GM12878 (cell line): ENCODE measurements around the gene SCTR. TPM values are rescaled to one million over a fixed set of nuclear protein-coding genes. Genes with fewer than 3 reads are reported as not detected.

Experiments
- ATAC-seq: fragments of 200-7000 bp; cut with Tn5 transposase; 3 replicates; pipeline ENCODE4 v1.9.1; 2020; ENCODE audit warnings: mild to moderate bottlenecking, moderate library complexity
- BruUV-seq: library from RNA; stranded (reverse); fragments of 400-500 nt; replicated peaks from 2 replicates; lab custom pipeline; 2021; lab: Mats Ljungman, UMichigan
- CTCF ChIA-PET: fragments of 300-600 bp; sonication (Branson Sonifier 250); formaldehyde crosslinking; extraction: SDS; loops from one replicate; lab custom pipeline; 2021; ENCODE audit warnings: inconsistent platforms; lab: Yijun Ruan, JAX
- POLR2A ChIA-PET: fragments of 350-600 bp; formaldehyde crosslinking; extraction: SDS; loops from one replicate; lab custom pipeline; 2021; ENCODE audit warnings: inconsistent platforms; lab: Charles Lee
- RAD21 ChIA-PET: fragments of 300-600 bp; sonication (Branson Sonifier 250); formaldehyde crosslinking; loops from one replicate; lab custom pipeline; 2023; ENCODE audit warnings: antibody characterized with exemption; ENCODE audit not compliant: unreplicated experiment; lab: Charles Lee
- SMC1A ChIA-PET: fragments of 300-600 bp; sonication (Branson Sonifier 250); formaldehyde crosslinking; loops from one replicate; lab custom pipeline; 2023; ENCODE audit not compliant: unreplicated experiment, uncharacterized antibody; lab: Charles Lee
- DNase-seq: peaks from one replicate; pipeline ENCODE4 v3.0.0-alpha.2; 2011; ENCODE audit warnings: low read depth, low spot score
- FAIRE-seq: peaks from 3 replicates; lab custom pipeline; 2011; peaks lifted over from hg19 to GRCh38; lab: Jason Lieb, UNC
- H2AFZ ChIP-seq: 2 replicates; pipeline ENCODE4 v1.6.0; 2011; ENCODE audit warnings: low read depth, low read length, control low read depth; ENCODE audit not compliant: control insufficient read depth
- H3K27ac ChIP-seq: 2 replicates; pipeline ENCODE4 v1.5.1; 2011; ENCODE audit warnings: control low read depth; ENCODE audit not compliant: control insufficient read depth, insufficient read depth
- H3K27me3 ChIP-seq, 2 experiments: replicated peaks in 1 of 2; 2 replicates each; pipeline versions ENCODE4 v1.6.0 to v1.6.1; 2011; ENCODE audit warnings: low read length in 1 of 2; ENCODE audit not compliant: control insufficient read depth in 2 of 2, insufficient read depth in 2 of 2
- H3K36me3 ChIP-seq, 2 experiments: 2 replicates each; pipeline ENCODE4 v1.5.1; 2011; ENCODE audit warnings: low read length in 1 of 2; ENCODE audit not compliant: control insufficient read depth in 2 of 2, insufficient read depth in 2 of 2
- H3K4me1 ChIP-seq: 2 replicates; pipeline ENCODE4 v1.6.1; 2011; ENCODE audit warnings: mild to moderate bottlenecking, low read length, moderate library complexity, mixed read lengths; ENCODE audit not compliant: control insufficient read depth, insufficient read depth
- H3K4me2 ChIP-seq: 2 replicates; pipeline ENCODE4 v1.6.0; 2011; ENCODE audit warnings: control low read depth; ENCODE audit not compliant: control insufficient read depth, insufficient read depth
- H3K4me3 ChIP-seq: fragments of 200-600 bp; sonication (generic); 2 replicates; pipeline ENCODE4 v1.5.1; 2016
- H3K79me2 ChIP-seq: 2 replicates; pipeline ENCODE4 v1.6.0; 2011; ENCODE audit warnings: low read length; ENCODE audit not compliant: control insufficient read depth, insufficient read depth
- H3K9ac ChIP-seq: 2 replicates; pipeline ENCODE4 v1.8.0; 2011; ENCODE audit warnings: low read length, control low read depth, mixed read lengths; ENCODE audit not compliant: control insufficient read depth, insufficient read depth
- H3K9me3 ChIP-seq: replicated peaks from 3 replicates; pipeline ENCODE4 v1.5.1; 2011; ENCODE audit warnings: mild to moderate bottlenecking, low read length; ENCODE audit not compliant: control insufficient read depth, insufficient read depth
- H4K20me1 ChIP-seq: 2 replicates; pipeline ENCODE4 v1.6.0; 2011; ENCODE audit not compliant: control insufficient read depth, insufficient read depth
- BCL3 ChIP-seq: IDR thresholded peaks from 2 replicates; pipeline ENCODE4 v1.6.1; 2011; ENCODE audit warnings: borderline replicate concordance, low read depth, mild to moderate bottlenecking, moderate library complexity, low read length; ENCODE audit not compliant: insufficient read depth, poor library complexity, severe bottlenecking
- EED ChIP-seq: sonication (generic); IDR thresholded peaks from 2 replicates; pipeline ENCODE4 v1.6.1; 2016; ENCODE audit warnings: antibody characterized with exemption, low read depth
- IRF4 ChIP-seq: IDR thresholded peaks from 2 replicates; pipeline ENCODE4 v1.6.1; 2011; ENCODE audit warnings: low read depth, low read length
- JUND ChIP-seq: IDR thresholded peaks from 2 replicates; pipeline ENCODE4 v1.6.1; 2012; ENCODE audit warnings: low read depth, mild to moderate bottlenecking, low read length, improper control_type of control experiment, moderate library complexity
- MEF2B ChIP-seq: fragments of 450-650 bp; IDR thresholded peaks from 2 replicates; pipeline ENCODE4 v1.6.1; 2018; ENCODE audit warnings: mild to moderate bottlenecking, moderate library complexity; ENCODE audit not compliant: partially characterized antibody, poor library complexity, severe bottlenecking
- MYC ChIP-seq: IDR thresholded peaks from 2 replicates; pipeline ENCODE4 v1.6.1; 2011; ENCODE audit warnings: mild to moderate bottlenecking, low read length, moderate library complexity, inconsistent platforms; ENCODE audit not compliant: insufficient read depth, insufficient replicate concordance, insufficient read length, severe bottlenecking
- NR2C1 ChIP-seq: fragments of 450-650 bp; IDR thresholded peaks from 2 replicates; pipeline ENCODE4 v1.6.1; 2017; ENCODE audit warnings: antibody characterized with exemption, mild to moderate bottlenecking, moderate library complexity
- TAF1 ChIP-seq: IDR thresholded peaks from 2 replicates; pipeline ENCODE4 v1.6.1; 2011; ENCODE audit warnings: mild to moderate bottlenecking, low read depth, low read length, borderline replicate concordance
- TCF3 ChIP-seq: IDR thresholded peaks from 2 replicates; pipeline ENCODE4 v1.6.1; 2012; ENCODE audit warnings: low read depth, mild to moderate bottlenecking, low read length, borderline replicate concordance; ENCODE audit not compliant: insufficient read depth
- ZNF24 ChIP-seq: fragments of 450-650 bp; IDR thresholded peaks from 2 replicates; pipeline ENCODE4 v1.6.1; 2017; ENCODE audit warnings: antibody characterized with exemption, mild to moderate bottlenecking
- WGBS: methylation state at CpG from one replicate; pipeline ENCODE4 v1.1.6; 2016; ENCODE audit warnings: low lambda C conversion rate; ENCODE audit not compliant: insufficient replicate concordance, insufficient coverage; ENCODE audit errors: missing lambda C conversion rate; 5-methylcytosine and 5-hydroxymethylcytosine counted together
- in situ Hi-C: fragments of 300-500 bp; cut with MboI; formaldehyde crosslinking; loops from 9 replicates; pipeline ENCODE4 v1.14.3; 2018; ENCODE audit warnings: mixed read lengths
- intact Hi-C: fragments of 100-400 bp; cut with micrococcal nuclease; formaldehyde crosslinking; loops from one replicate; pipeline ENCODE4 v1.14.2; 2022; ENCODE audit not compliant: unreplicated experiment
- polyA plus RNA-seq, 11 experiments: library from polyadenylated mRNA; depleted of rRNA in 4 of 11; unstranded in 6 of 11; stranded (reverse) in 5 of 11; fragments of >200 nt; fragmentation: Nextera tagmentation in 4 of 11; fragmentation: Illumina TruSeq in 1 of 11; extraction: Ambion mirVana in 4 of 11; extraction: Trizol in 1 of 11; gene quantifications; 1 replicate in 1 of 11; 2 replicates in 10 of 11; pipeline versions ENCODE4 v1.2.1 to v1.2.3, GENCODE V29; 2011 to 2016; ENCODE audit warnings: inconsistent platforms in 2 of 11, missing spikeins in 2 of 11, low read depth in 1 of 11
- total RNA-seq, 4 experiments: library from RNA; depleted of rRNA in 3 of 4; stranded (reverse); fragments of >200 nt in 3 of 4; fragmentation: Illumina TruSeq in 1 of 4; extraction: Trizol in 1 of 4; gene quantifications; 2 replicates each; pipeline versions ENCODE4 v1.2.1 to v1.2.3, GENCODE V29; 2013 to 2021
- TF ChIP-seq, protein P1 (sequence below): fragments of 450-650 bp; IDR thresholded peaks from 2 replicates; pipeline ENCODE4 v1.6.1; 2017; ENCODE audit warnings: mild to moderate bottlenecking, low read depth, inconsistent platforms; ENCODE audit not compliant: poor library complexity, severe bottlenecking
- TF ChIP-seq, protein P2 (sequence below): fragments of 150-350 bp; IDR thresholded peaks from 2 replicates; pipeline ENCODE4 v1.6.1; 2016; ENCODE audit warnings: low read depth, low read length
- TF ChIP-seq, protein P3 (sequence below): IDR thresholded peaks from 2 replicates; pipeline ENCODE4 v1.6.1; 2011; ENCODE audit warnings: low read depth, mild to moderate bottlenecking, low read length, moderate library complexity, borderline replicate concordance; ENCODE audit errors: extremely low read depth

SCTR gene
- total and polyA plus RNA-seq, 10 of the 15 experiments (the other 5 are each of a cell fraction or from before 2014, with no cell fraction given) = 0.26 TPM; not detected in 9

DNA sequence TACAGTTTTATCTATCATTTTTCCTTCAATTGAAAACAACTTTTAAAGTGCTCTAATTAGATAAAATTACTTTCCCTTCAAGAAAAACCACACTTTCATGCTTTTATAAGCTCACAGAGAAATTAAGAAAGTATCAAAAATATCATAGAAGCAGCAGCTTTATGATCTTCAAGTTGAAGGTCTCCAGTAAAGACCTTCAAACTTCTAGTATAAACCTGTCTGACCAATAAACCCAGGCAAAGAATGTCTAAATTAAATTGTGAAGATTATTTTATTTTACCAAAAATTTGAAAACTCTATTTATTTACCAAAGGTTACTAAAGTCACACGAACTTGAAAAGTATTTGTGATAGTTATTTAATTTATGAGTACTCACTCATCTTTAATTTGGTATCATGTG, 9.3 kb upstream of the SCTR start:
- DNase-seq (no peak), FAIRE-seq (no peak), ATAC-seq (no peak)
- ChIA-PET RAD21 (no interaction called here), SMC1A (no interaction called here), POLR2A (no interaction called here), CTCF (interaction anchor here (3.3 kb wide), 1 partner anchor 17 kb away, joined by 13 read pairs; no protein-coding TSS in a partner anchor)
- Histone ChIP-seq H2AFZ (no peak overlapping the region), H3K27ac (no peak overlapping the region), H3K4me2 (no peak overlapping the region), H3K9ac (no peak overlapping the region), H3K4me1 (no peaks in the 10 kb centered on the region), H3K4me3 (no peak overlapping the region), H3K27me3 (no peaks in the 10 kb centered on the region), H3K9me3 (peaks cover 1% of the 10 kb centered on the region; the same call in 1 of the 3 replicates), H3K79me2 (no peaks in the 10 kb centered on the region), H4K20me1 (no peaks in the 10 kb centered on the region), H3K36me3 (no peaks in the 10 kb centered on the region)
- in situ Hi-C loops (no loop called here), intact Hi-C loops (no loop called here)
- WGBS = 12% methylated on average over 1 of the region's 1 CpG
- no TSS peak for BruUV-seq
- TF ChIP-seq, protein P1, sequence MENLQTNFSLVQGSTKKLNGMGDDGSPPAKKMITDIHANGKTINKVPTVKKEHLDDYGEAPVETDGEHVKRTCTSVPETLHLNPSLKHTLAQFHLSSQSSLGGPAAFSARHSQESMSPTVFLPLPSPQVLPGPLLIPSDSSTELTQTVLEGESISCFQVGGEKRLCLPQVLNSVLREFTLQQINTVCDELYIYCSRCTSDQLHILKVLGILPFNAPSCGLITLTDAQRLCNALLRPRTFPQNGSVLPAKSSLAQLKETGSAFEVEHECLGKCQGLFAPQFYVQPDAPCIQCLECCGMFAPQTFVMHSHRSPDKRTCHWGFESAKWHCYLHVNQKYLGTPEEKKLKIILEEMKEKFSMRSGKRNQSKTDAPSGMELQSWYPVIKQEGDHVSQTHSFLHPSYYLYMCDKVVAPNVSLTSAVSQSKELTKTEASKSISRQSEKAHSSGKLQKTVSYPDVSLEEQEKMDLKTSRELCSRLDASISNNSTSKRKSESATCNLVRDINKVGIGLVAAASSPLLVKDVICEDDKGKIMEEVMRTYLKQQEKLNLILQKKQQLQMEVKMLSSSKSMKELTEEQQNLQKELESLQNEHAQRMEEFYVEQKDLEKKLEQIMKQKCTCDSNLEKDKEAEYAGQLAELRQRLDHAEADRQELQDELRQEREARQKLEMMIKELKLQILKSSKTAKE = no peak
- TF ChIP-seq NR2C1 (no peak), TCF3 (no peak), IRF4 (no peak), ZNF24 (no peak), EED (no peak), MYC (no peak), MEF2B (no peak), TAF1 (no peak), BCL3 (no peak), JUND (no peak)
- TF ChIP-seq, protein P2, sequence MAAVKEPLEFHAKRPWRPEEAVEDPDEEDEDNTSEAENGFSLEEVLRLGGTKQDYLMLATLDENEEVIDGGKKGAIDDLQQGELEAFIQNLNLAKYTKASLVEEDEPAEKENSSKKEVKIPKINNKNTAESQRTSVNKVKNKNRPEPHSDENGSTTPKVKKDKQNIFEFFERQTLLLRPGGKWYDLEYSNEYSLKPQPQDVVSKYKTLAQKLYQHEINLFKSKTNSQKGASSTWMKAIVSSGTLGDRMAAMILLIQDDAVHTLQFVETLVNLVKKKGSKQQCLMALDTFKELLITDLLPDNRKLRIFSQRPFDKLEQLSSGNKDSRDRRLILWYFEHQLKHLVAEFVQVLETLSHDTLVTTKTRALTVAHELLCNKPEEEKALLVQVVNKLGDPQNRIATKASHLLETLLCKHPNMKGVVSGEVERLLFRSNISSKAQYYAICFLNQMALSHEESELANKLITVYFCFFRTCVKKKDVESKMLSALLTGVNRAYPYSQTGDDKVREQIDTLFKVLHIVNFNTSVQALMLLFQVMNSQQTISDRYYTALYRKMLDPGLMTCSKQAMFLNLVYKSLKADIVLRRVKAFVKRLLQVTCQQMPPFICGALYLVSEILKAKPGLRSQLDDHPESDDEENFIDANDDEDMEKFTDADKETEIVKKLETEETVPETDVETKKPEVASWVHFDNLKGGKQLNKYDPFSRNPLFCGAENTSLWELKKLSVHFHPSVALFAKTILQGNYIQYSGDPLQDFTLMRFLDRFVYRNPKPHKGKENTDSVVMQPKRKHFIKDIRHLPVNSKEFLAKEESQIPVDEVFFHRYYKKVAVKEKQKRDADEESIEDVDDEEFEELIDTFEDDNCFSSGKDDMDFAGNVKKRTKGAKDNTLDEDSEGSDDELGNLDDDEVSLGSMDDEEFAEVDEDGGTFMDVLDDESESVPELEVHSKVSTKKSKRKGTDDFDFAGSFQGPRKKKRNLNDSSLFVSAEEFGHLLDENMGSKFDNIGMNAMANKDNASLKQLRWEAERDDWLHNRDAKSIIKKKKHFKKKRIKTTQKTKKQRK = no peak
- TF ChIP-seq, protein P3, sequence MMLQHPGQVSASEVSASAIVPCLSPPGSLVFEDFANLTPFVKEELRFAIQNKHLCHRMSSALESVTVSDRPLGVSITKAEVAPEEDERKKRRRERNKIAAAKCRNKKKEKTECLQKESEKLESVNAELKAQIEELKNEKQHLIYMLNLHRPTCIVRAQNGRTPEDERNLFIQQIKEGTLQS = no peak
